Measurements from ENCODE around the gene HMGN2. TPM values are rescaled to one million over a fixed set of nuclear protein-coding genes. Genes with fewer than 3 reads are reported as not detected.
A peak's percentile ranks its signal among the peaks of the same experiment; 100 is the strongest.

The HMGN2 gene
- total and polyA plus RNA-seq, 2 of the 13 experiments (the other 11 are each of a cell fraction or from before 2014, with no cell fraction given) = 63.4 to 343 TPM

DNA sequence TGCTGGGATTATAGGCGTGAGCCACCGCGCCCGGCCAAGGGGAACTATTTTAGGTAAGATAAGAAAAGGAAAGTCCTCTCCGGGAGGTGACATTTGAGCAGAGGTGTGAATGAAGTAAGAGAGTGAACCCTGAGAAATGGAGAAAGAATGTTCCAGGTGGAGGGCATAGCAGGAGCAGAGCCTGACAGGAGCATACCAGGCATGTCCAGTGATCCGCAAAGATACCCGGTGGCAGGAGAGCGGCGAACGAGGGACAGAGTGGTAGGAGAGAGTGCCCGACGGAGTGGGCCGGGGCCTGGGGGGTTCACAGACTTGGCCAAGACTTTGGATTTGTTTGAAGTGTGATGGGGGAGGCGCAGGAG lies 49.4 kb downstream of the HMGN2 start (continued):
- no peak for TF ChIP-seq FUBP1 (CRISPR knock-in tag; IDR thresholded peaks at IDR 0.05; ENCODE audit: borderline replicate concordance)
- no peak for TF ChIP-seq ATF6 (CRISPR knock-in tag; conservative IDR thresholded peaks at IDR 0.05)
- TF ChIP-seq, protein P1, sequence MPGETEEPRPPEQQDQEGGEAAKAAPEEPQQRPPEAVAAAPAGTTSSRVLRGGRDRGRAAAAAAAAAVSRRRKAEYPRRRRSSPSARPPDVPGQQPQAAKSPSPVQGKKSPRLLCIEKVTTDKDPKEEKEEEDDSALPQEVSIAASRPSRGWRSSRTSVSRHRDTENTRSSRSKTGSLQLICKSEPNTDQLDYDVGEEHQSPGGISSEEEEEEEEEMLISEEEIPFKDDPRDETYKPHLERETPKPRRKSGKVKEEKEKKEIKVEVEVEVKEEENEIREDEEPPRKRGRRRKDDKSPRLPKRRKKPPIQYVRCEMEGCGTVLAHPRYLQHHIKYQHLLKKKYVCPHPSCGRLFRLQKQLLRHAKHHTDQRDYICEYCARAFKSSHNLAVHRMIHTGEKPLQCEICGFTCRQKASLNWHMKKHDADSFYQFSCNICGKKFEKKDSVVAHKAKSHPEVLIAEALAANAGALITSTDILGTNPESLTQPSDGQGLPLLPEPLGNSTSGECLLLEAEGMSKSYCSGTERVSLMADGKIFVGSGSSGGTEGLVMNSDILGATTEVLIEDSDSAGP (CRISPR knock-in tag; IDR thresholded peaks at IDR 0.05; ENCODE audit: borderline replicate concordance) = no peak
- TF ChIP-seq, protein P2, sequence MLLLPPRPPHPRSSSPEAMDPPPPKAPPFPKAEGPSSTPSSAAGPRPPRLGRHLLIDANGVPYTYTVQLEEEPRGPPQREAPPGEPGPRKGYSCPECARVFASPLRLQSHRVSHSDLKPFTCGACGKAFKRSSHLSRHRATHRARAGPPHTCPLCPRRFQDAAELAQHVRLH (CRISPR knock-in tag; IDR thresholded peaks at IDR 0.05; ENCODE audit: borderline replicate concordance, low read depth) = no peak
- no peak for TF ChIP-seq FIP1L1 (IDR thresholded peaks at IDR 0.05; ENCODE audit: borderline replicate concordance, insufficient read depth, low read depth, low read length)
- no peak for TF ChIP-seq ZFP37 (CRISPR knock-in tag; IDR thresholded peaks at IDR 0.05; ENCODE audit: borderline replicate concordance)

- in situ Hi-C loops (cut with HindIII; ENCODE audit: extremely low pct_ligation_motif_present, low pct_unique_long_range_greater_than_20kb) (no loop called here), intact Hi-C loops (cut with micrococcal nuclease; ENCODE audit: unreplicated experiment) (no loop called here)
- Histone ChIP-seq H3K4me2 (ENCODE audit: low read depth, low read length) (no peak overlapping the region), H3K9me3 (ENCODE audit: low read length) (no peaks in the 10 kb centered on the region), H3K4me3 (replicated peaks in 1 of 3; ENCODE audit: insufficient read depth in 1 of 3, low read depth in 2 of 3, low read length in 3 of 3) (no peak overlapping the region), H2AFZ (ENCODE audit: low read length) (no peak overlapping the region), H3K4me1 (ENCODE audit: insufficient read depth, low read length) (0 out of 2 replicates have a peak, but pooled peaks cover 6% of the 10 kb centered on the region), H3K27ac (ENCODE audit: extremely low read length, insufficient read depth, low read length) (no peak overlapping the region), H3K79me2 (ENCODE audit: insufficient read depth, low read length) (no peaks in the 10 kb centered on the region), H4K20me1 (ENCODE audit: insufficient read depth, low read length) (no peaks in the 10 kb centered on the region), H3K9ac (ENCODE audit: insufficient read depth, low read depth, low read length) (no peak overlapping the region), H3K27me3 (ENCODE audit: control insufficient read depth in 1 of 2, insufficient read depth in 2 of 2, low read length in 2 of 2) (peaks cover 0 to 4% of the 10 kb centered on the region in 2 experiments; a peak in 2 of 5 replicates), H3K36me3 (replicated peaks in 1 of 2; ENCODE audit: control insufficient read depth in 1 of 2, insufficient read depth in 2 of 2, low read length in 2 of 2) (no peaks in the 10 kb centered on the region)
- DNase-seq (ENCODE audit: low spot score) (no peak), FAIRE-seq (no peak), ATAC-seq (no peak)
- POLR2A ChIA-PET = interaction anchor here (1.5 kb wide), 1 partner anchor 21 kb away, joined by 6 read pairs; no protein-coding TSS in a partner anchor
- no peak for TF ChIP-seq HCFC1 (IDR thresholded peaks at IDR 0.05; ENCODE audit: low read depth, low read length)
- no peak for TF ChIP-seq PRMT3 (CRISPR knock-in tag; IDR thresholded peaks at IDR 0.05; ENCODE audit: borderline replicate concordance, low read depth)
- no peak for TF ChIP-seq HOXA9 (CRISPR knock-in tag; IDR thresholded peaks at IDR 0.05; ENCODE audit: borderline replicate concordance)
- peak; percentile 76; the same call in 1 of the 2 replicates for TF ChIP-seq ZNF629 (CRISPR knock-in tag; conservative IDR thresholded peaks at IDR 0.05)
- TF ChIP-seq KAT7 (CRISPR knock-in tag; IDR thresholded peaks at IDR 0.05; ENCODE audit: borderline replicate concordance) = no peak
- no peak for TF ChIP-seq KDM2A (CRISPR knock-in tag; IDR thresholded peaks at IDR 0.05; ENCODE audit: borderline replicate concordance, low read depth)
- TF ChIP-seq NFIC (IDR thresholded peaks at IDR 0.05; ENCODE audit: low read length) = no peak
- TF ChIP-seq FLYWCH1 (CRISPR knock-in tag; IDR thresholded peaks at IDR 0.05) = no peak
- TF ChIP-seq PAF1 (CRISPR knock-in tag; IDR thresholded peaks at IDR 0.05) = no peak
- no TSS peak for BruUV-seq (replicated peaks)
- CTCF ChIA-PET (ENCODE audit: low intra/inter-chr PET ratio, low total read pairs) = no interaction called here
Measured at GRCh38 chr1:26522073-26522472, 49.8 kb downstream of the HMGN2 start.

All from HepG2 (cell line).